ENCODE measurements around the gene BNIP2.

BNIP2 gene

GRCh38 chr15:59688782-59689625 lies at the start of gene BNIP2:
Gene BNIP2, minus strand, starts transcription at chr15:59689320. Its CDS starts 6,863 bp downstream, at chr15:59682457.
- DNase-seq (ENCODE audit: low read depth), result peak; percentile 99
- TF ChIP-seq MYC (IDR thresholded peaks at IDR 0.05; ENCODE audit: low read depth, low read length) (peak; percentile 37; the same call in 1 of the 2 replicates), CTCF (IDR thresholded peaks at IDR 0.05; ENCODE audit: low read depth, low read length) (no peak), MAX (IDR thresholded peaks at IDR 0.05; ENCODE audit: low read depth, low read length) (peak; percentile 30; the same call in 1 of the 2 replicates), POLR2A (IDR thresholded peaks at IDR 0.05; ENCODE audit: extremely low read depth, insufficient read length) (peak; percentile 59)
- H3K4me3 ChIP-seq (ENCODE audit: low read depth, low read length), result peak within 1 kb of the TSS; percentile 95

- H3K4me3 ChIP-seq (ENCODE audit: low read depth, low read length), result no peak overlapping the region
- TF ChIP-seq MAX (IDR thresholded peaks at IDR 0.05; ENCODE audit: low read depth, low read length) (no peak), POLR2A (IDR thresholded peaks at IDR 0.05; ENCODE audit: extremely low read depth, insufficient read length) (no peak), CTCF (IDR thresholded peaks at IDR 0.05; ENCODE audit: low read depth, low read length) (no peak), MYC (IDR thresholded peaks at IDR 0.05; ENCODE audit: low read depth, low read length) (no peak)
- DNase-seq (ENCODE audit: low read depth), result no peak
These were observed 49.6 kb upstream of the BNIP2 start for GRCh38 chr15:59738676-59739075.

DNA sequence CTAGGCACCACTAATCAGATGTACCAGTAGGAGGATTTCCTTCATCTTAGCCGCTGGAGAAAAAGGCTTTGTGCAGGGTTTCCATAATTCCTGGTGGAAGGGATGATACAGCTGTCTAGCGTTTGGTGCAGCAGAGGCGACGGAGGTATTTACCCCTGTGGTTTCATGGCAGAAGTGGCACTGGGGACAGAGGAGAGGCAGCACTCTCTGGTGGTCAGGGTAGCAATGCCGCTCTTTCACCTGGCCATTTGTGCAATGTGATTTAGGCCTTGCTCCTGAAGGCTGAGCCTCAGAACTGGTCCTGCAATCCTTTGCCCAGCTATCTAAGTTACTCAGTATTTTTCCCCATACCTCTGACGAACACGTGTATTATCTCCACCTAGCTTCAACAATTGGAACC lies 47.1 kb upstream of the BNIP2 start:
- DNase-seq (ENCODE audit: low read depth), result no peak
- H3K4me3 ChIP-seq (ENCODE audit: low read depth, low read length), result no peak overlapping the region
- TF ChIP-seq MAX (IDR thresholded peaks at IDR 0.05; ENCODE audit: low read depth, low read length), result no peak
- TF ChIP-seq MYC (IDR thresholded peaks at IDR 0.05; ENCODE audit: low read depth, low read length), result no peak
- TF ChIP-seq CTCF (IDR thresholded peaks at IDR 0.05; ENCODE audit: low read depth, low read length), result no peak
- TF ChIP-seq POLR2A (IDR thresholded peaks at IDR 0.05; ENCODE audit: extremely low read depth, insufficient read length), result no peak

GRCh38 chr15:59725151-59725486 lies 36.0 kb upstream of the BNIP2 start:
- DNase-seq (ENCODE audit: low read depth), result no peak
- TF ChIP-seq MAX (IDR thresholded peaks at IDR 0.05; ENCODE audit: low read depth, low read length), result no peak
- TF ChIP-seq POLR2A (IDR thresholded peaks at IDR 0.05; ENCODE audit: extremely low read depth, insufficient read length), result no peak
- TF ChIP-seq CTCF (IDR thresholded peaks at IDR 0.05; ENCODE audit: low read depth, low read length), result no peak
- no peak overlapping the region for H3K4me3 ChIP-seq (ENCODE audit: low read depth, low read length)

DNA sequence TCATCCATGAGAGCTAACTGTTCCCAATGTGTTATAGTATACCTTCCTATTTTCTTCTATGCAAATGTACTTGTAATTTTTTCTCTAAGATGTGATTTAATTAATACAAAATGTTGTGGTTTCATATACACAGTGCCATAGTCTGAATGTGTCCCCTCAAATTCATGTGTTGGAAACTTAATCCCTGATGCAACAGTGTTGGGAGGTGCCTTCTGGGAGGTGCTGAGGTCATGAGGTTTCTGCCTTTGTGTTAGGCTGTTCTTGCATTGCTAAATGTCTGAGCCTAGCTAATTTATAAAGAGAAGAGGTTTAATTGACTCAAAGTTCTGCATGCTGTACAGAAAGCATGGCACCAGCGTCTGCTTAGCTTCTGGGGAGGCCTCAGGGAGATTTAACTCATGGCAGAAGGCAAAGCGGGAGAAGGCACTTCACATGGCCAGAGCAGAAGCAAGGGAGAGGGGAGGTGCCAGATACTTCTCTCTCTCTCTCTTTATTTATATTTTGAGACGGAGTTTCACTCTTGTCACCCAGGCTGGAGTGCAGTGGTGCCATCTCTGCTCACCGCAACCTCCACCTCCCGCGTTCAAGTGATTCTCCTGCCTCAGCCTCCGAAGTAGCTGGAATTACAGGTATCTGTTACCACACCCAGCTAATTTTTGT lies 34.7 kb upstream of the BNIP2 start:
- DNase-seq (ENCODE audit: low read depth), result peak; percentile 5
- H3K4me3 ChIP-seq (ENCODE audit: low read depth, low read length), result no peak overlapping the region

More for the DNA sequence above, 34.7 kb upstream of the BNIP2 start:
- TF ChIP-seq MYC (IDR thresholded peaks at IDR 0.05; ENCODE audit: low read depth, low read length) (no peak), MAX (IDR thresholded peaks at IDR 0.05; ENCODE audit: low read depth, low read length) (no peak), CTCF (IDR thresholded peaks at IDR 0.05; ENCODE audit: low read depth, low read length) (no peak), POLR2A (IDR thresholded peaks at IDR 0.05; ENCODE audit: extremely low read depth, insufficient read length) (no peak)

Data from NB4 (cell line).